Measurements from ENCODE around the gene MXRA8.
"Not testable (repeated sequence)": the region's sequence is repeated elsewhere in the genome, so short reads cannot be mapped to it uniquely, and the experiment has no call there.

MXRA8 gene

DNA sequence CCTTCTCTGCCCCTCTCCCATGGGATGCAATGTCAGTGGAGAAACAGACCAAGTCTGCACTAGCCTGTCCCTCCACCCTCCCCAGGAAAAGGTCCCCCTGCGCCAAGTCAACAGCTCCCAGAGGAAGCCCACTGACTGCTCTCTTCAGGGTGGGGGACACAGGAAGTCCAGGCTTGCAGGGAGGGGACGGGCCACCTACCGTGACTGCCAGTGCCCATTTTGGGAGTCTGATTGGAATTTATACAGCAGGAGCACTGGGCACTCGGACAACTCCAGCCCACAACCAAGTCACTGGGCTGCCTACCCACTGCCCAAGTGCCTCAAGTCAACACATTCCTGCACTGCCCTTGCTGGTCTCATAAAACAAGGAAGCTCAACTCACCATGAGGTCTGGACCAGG lies 34.7 kb upstream of the MXRA8 start:
- ATAC-seq (no peak), DNase-seq (no peak)

DNA sequence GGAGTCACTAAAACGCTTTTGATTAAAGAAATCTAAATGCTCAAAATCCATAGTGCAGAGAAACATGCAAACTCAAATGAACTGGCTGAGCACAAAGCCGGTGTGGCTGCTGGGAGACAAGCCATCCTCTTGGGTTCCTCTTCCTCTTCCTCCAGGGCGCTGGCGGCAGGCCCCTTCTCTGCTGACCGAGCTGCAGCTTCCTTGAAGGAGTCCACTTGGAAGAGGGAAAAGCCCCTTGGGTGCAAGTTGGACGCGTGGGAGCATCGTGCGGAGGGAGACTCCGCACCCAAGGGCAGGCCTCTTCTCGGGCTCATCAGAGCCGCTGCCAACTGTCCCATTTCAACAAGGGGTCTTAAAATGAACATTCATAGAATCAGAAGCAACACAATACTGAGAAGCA lies 32.9 kb upstream of the MXRA8 start:
- ATAC-seq (no peak), DNase-seq (no peak)

DNA sequence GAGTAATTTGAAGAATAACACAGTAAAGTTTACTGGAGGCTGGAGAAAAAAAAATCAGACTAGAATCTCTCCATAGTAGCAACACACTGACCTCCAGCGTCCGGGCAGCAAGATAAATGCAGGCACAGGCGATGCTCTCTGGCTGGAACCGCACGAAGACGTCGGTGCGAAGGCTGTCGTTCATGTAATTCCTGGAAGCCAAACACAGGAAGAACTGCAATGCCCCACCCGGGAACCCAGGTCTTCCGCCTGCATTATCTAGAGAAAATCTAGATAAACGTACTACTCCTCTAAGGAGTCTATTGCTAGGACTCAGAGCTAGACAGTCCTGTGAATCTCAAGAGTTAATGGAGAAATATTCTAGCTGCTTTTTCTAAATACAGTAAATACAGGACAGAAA lies 32.3 kb upstream of the MXRA8 start:
- ATAC-seq (no peak), DNase-seq (no peak)

DNA sequence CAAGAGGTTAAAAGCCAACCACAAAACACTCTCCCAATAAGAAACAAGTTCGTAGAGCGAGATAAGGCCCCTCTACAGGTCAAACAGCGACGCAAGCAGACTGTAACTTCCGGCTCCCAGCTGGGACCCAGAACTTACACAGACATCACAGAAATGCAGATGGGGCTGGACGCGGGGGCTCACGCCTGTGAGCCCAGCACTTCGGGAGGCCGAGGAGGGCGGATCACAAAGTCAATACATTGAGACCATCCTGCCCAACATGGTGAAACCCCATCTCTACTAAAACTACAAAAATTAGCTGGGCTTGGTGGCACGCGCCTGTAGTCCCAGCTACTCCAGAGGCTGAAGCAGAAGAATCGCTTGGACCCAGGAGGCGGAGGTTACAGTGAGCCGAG lies 29.7 kb upstream of the MXRA8 start:
- DNase-seq: no peak
- ATAC-seq: no peak

DNA sequence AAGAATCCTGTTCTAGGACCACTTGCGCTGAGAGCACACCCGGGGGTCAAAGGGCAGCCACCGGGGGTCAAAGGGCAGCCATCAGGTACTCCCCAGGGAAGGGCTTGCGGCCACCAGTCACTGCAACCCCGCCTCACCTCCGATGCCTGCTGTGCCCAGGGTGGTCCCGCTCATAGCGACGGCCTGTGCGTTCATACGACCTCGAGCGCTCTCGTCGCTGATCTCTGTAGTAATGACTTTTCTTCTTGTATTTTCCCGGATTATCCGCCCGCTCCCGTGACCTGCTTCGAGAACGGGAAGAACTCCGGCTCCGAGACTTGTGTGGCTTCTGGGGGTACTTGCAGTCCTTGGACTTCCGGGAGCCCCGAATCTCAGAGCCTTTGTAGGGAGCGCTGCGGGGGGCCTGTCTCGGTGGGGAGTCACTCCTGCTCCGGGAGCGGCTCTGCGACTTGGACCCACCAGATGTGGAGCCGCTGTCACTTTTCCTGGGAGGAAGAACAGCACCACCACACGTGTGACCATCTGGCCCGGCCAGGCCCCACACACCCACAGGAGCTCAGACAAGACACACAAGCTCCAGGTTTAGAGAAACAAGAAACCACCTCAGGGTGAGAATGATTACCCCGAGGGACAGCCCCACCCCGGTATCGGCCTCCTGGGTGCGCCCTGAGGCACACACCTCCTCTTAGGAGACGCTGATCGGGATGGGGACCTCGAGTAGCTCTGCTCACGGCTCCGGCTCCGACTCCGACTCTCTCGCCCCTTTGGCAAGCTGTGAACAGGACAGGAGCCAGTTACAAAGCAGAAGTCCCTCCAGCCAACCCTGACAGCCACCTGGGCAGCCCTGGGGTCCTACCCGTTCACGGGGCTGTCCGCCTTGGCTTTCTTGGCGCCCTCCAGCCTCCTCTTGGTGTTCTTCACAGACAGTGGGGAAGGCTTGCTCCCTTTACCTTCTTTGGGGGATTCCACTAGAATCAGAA lies 29.0 kb upstream of the MXRA8 start:
- DNase-seq: no peak
- ATAC-seq: no peak

DNA sequence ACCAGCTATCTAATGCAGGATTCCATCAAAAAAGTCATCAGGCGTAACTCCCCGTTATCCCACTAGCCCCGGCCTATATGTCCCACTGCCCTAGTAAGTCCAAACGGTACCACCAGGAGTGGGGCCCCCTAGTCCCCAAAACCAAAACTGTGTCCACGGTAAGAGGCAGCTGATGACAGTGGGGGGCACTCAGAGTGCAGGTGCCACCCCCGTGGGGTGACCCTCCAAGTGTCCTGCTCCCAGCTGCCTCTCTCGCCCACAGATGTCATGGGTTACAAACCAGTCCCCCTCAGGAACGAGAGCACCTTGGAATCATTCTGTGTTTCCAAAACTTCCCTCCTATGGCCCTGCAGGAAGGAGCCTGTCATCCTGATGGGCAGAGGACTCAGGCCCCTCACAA lies 27.6 kb upstream of the MXRA8 start:
- DNase-seq (no peak), ATAC-seq (no peak)

DNA sequence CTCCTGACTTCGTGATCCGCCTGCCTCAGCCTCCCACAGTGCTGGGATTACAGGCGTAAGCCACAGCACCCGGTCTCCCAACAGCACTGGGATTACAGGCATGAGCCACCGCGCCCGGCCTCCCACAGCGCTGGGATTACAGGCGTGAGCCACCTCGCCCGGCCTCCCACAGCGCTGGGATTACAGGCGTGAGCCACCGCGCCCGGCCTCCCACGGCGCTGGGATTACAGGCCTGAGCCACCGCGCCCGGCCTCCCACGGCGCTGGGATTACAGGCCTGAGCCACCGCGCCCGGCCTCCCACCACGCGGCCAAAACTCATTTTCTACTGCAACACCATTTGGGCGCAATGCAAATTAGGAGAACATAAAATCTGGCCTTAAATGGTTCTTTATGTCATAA lies 27.0 kb upstream of the MXRA8 start:
- not testable (repeated sequence) for DNase-seq, ATAC-seq

DNA sequence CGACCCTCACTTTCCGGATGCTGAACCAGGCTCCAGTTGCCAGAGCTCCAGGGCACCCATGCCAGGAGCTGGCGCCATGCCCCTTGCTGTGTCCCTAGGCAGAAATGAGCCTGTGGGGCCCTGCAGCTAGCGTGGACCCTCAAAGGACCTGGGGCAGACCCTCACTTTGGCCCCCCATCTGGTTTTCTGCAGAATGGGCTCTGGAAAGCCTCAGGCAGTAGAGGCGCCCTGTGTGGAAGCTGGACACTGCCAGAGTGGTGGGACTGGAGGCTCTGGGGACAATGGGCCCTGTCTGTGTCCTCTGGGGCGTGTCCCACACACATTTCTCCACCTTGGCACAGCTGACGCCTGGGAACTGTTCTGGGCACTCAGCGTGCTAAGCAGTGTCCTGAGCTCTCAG lies 22.9 kb upstream of the MXRA8 start:
- DNase-seq: no peak
- no peak for ATAC-seq

DNA sequence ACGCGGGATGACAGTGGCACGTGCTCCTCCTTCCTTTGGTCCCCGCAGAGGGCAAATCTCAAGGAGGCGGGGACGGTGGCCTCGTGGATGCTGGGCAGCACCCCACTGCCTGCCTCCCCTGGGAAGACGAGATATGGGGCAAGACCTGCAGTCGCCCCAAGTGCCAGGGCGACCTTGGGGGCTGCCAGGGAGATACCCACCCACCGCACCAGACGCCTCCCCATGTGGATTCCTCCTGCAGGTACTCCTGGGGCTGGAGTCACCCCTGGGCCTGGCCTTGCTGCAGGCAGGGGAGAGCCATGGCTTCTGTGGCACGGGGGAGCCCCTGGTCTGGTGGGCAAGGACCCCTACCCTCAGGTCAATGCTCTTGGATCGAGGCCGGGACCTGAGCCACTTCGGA lies 22.5 kb upstream of the MXRA8 start:
- no peak for ATAC-seq
- DNase-seq: no peak

DNA sequence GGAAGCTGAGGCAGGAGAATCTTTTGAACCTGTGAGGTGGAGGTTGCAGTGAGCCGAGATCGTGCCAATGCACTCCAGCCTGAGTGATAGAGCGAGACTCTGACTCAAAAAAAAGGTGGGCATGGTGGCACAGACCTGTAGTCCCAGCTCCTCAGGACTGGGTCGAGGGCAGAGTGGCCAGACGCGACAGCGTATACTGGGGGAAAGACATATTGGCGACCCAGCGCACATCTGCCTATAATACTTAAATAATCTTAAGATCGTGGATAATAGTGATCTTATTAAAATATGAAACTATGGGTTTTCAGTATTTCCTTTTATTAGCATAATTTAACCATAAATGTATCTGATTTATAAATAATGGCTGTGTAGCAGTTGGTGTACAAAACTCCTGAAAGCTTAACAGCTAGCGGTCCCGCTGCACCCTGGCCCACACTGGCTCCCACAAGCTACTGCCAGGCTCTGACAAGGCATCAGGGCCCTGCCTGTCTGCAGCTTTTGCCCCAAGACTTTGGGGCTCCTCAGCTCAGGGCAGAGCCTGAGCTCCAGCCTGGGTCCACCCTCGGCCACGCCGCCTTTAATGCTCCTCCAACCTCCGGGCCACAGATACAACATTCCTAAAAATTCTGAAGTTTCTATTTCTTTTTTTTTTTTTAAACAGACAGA lies 19.3 kb upstream of the MXRA8 start:
- DNase-seq (no peak), ATAC-seq (no peak)

DNA sequence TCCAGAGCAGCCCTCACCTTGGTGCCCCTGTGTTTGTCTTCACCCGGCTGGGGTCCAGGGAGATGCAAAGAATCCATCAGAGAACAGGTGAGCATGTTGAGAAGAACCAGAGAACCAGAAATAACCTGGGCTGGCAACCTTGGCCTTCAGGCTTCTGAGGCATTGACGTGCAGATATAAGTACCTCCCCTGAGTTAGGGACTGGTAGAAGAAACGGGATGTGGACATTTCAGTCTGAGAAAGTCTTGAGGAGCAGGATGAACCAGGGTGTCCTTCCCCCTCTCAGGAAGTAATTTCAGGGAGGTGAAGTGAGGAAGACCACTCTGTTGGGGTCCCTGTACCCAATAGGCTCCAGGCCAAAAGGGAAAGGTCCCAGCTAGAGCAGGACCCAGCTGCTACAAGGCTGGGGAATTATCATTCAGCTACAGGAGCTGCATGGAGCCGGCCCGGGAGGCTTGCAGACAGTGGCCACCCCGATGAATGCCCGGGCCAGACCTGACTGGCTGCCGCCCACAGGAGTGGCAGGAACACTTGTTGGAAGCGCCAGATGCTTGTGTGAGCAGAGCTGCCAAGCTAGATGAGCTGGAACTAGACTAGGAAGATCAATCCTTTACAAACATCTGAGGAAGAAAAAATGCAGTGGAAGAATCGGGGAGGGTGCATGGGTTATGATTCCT lies 18.3 kb upstream of the MXRA8 start:
- ATAC-seq: no peak
- no peak for DNase-seq

DNA sequence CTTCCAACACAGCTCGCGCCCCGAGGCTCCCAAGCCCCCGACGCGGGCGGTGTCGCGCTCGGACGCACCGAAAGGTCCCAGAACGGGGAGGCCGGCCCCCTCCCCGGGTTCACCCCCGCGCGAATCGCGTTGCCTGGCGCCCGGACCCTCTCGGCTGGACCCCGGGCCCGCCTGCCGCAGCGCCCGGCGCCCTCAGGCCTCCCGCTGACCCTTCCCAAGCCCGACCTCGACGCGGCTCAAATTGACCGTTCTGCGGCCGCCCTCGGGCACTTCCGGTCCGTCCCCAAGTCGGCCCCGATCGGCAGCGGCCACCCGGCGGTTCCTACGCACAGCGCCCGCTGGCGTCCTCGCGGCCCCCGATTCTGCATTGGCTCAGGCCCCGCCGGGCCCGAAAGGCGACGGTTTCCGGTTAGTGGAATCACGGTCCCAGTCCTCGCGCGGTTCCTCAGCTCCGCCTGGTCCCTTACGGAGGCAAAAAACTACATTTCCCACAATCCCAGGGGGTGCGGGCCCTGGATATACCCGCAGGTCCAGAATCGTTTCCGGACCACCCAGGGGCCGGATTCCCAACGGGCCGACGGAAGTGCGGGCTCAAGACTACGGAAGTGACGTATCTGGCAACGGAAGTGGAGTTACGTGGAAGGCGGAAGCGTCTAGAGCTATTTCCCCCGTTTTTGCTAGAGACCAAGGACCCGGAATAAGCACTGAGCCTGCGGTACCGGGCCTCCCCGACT lies 16.7 kb upstream of the MXRA8 start, which contains the start of gene AURKAIP1:
AURKAIP1 (minus strand) TSS at position 279 of the 734 bp plus-strand sequence. CDS start 451 bp downstream, outside the sequence.
- DNase-seq (peak; percentile 96), ATAC-seq (peak; percentile 96)

DNA sequence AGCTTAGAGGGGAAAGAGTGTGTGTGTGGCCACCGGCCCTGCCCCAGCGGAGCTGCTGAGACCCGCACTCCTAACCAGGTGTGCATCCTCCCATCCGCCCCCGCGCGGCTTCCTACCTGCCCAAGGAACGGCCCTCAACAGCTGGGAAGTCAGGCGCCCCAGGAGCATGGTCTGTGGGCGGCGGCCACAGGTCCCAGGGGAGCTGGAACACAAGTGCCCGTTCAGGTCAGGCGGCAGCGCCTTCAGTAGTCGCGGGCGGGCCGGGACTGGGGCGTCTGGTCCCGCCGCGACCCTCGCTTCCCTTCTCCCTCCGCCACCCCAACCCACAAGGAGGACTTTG lies 16.2 kb upstream of the MXRA8 start:
- ATAC-seq: no peak
- no peak for DNase-seq

DNA sequence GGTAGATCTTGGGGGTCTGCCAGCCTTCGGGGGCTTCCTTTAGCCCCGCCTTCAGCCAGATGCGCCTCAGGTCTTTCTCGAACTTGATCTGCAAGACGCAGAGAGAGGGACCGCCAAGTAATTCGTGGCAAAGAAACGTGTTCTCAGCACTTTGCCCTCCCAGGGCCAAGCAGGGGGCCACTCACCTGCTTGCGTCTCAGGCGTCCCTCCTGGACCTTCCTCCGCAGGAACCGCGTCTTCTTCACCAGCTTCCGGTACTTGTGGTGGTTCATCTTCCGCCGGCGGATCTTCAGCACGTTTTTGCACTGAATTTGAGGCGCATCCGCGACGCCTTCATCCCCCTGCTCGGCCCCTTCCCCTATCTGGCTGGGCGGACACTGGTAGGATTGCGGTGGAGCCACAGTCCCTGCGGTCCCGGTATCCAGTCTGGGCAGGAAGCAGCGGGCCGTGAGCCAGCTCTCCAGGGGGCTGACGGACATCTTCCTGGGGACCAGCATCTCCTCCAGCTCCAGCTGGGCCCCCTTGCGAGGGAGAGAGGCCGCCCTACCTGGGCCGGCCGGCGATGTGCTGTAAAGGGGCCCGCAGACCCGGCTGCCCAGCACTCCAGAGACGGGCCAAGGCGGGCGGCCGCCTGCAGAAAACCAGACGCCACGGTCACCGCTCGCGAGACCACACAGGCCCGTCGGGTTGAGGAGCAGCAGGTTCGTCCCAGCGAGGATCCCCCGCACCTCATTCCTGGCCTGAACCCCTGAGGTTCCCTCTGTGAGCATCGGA lies 15.6 kb upstream of the MXRA8 start:
- ATAC-seq (no peak), DNase-seq (no peak)

DNA sequence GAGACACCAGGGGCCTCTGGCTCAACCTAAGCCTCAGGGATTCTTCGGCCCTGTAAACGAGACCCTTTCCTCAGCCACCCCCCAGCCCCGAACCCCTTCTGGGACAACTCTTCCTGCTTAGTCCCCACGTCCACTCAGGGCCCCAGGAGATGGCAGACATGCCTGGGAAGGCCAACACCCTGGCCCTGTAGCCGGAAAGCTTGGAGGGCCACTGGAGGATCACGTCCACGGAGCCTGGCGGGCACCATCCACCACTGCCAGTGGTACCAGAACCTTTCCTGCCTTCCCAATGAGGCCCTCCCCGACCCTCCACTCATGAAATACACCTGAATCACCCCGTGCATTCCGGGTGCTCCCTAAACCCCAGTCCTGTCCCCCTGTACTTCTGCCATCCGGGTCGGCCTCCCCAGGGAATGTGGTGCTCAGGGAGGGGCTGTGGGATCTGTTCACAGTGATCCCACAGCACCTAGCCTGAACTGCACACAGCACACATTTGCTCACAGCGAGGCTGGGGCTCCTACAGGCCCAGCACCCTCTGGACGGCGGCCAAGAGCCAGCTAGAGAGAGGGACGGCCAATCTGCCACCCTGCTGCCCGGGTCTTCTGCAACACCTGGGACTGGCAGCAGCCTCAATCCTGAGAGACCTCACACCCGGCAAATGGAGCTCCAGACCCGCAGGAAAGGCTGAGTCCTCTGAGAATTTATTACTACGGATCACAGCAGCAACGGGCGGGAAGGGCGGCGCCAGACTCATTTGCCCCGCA lies 14.9 kb upstream of the MXRA8 start:
- ATAC-seq (no peak), DNase-seq (no peak)

DNA sequence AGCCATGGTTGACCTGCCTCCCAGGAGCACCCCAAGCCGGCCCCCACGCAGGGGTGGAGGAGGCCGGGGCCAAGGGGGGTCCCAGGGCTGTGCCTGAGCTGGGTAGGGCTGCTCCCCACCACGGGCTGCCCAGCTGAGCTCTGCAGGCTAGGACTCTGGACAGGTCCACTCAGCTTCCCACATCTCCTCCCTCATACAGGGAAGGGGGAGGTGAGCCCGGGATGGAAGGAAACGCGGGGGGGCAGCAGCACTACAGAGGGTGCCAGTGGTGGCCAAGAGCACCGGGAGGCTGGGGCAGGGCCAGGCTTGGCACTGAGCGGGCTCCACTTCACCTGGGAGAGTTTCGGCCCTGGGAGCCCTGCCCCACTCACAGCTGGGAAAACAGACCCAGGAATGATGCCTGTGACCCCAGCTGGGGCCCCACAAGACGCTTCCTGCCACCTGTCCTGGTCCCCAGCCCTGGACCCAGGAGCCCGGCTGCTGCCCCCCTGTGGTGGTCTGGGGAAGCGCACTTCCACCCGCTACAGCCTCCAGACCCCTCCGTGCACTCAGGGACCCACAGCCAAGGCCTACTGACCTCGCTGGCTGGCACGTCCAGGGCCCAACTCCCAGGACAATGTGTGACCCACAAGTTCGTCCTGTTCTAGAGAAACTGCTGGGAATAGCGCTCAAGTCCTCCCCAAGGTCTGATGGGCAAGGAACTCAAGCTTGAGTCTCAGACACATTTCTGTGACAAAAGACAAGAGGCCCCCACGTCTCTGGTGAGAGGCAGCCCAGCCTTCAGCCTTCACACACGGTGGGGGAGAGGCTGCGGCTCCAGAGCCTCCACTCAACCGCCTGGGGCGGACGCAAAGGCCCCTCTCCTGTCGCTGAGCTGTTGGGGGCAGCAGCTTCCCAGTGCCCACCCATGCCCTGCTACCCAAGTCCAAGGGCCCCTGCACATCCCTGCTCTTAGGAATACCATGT lies 13.7 kb upstream of the MXRA8 start:
- ATAC-seq: peak; percentile 35
- peak; percentile 90 for DNase-seq

DNA sequence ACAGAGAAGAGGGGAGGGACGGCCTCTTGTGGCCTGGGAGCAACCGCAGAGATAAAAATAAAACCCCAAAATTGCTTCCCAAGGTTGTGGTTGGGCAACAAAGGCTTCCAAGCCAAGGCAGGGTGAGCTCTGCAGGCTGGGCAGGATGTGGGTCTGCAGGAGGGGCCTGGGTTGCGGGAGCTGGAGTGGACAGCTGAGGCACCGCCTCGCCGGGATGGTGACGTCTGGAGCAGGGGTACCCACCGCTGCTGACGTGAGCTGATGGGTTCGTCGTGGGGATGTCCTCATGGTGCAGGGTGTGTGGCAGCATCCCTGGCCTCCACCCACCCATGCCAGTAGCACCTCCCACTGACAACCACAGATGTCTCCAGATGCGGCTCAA lies 13.0 kb upstream of the MXRA8 start:
- peak; percentile 61 for DNase-seq
- no peak for ATAC-seq

DNA sequence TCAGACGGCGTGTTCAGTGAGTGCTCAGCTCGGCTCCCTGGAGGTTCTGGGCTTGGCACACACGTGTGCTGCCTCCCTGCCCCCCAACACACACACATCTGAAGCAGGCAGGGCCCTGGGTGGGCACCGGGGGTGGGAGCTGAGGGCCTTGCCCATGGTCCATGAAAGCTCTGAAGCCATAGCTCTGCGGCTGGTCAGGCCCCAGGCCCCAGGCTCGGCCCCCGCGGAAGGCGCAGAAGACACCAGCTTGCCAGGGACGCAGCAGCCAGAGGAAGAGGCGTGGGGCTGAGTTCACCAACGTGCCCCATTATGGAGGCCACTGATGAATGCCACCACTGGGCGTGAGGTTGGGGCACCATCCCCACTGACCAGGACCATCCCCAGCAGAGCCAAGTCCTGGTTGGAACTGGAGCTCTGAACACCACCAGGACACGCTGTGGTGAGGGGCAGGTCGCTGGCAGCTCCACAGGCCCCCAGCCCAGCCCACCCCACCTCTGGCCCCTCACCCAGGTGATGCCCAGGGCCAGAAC lies 12.5 kb upstream of the MXRA8 start:
- ATAC-seq: no peak
- no peak for DNase-seq

DNA sequence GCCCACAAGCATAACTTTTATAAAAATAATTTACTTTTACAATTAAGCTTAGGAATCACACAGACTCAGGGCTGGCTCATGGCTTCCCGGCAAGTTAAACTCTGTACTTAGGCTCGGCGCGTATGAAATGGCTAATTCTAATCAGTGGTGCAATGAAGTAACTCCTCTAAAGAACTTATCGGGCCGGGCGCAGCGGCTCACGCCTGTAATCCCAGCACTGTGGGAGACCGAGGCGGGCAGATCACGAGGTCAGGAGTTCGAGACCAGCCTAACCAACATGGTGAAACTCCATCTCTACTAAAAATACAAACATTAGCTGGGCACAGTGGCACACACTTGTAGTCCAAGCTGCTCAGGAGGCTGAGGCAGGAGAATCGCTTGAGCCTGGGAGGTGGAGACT lies 11.7 kb upstream of the MXRA8 start:
- DNase-seq, ATAC-seq: not testable (repeated sequence)
